ENCODE data around the gene SLIT3. TPM values are rescaled to one million over a fixed set of nuclear protein-coding genes. Genes with fewer than 3 reads are reported as not detected.

The SLIT3 gene
- total RNA-seq, 1 experiment from 2014 or later: 0.92 TPM

DNA sequence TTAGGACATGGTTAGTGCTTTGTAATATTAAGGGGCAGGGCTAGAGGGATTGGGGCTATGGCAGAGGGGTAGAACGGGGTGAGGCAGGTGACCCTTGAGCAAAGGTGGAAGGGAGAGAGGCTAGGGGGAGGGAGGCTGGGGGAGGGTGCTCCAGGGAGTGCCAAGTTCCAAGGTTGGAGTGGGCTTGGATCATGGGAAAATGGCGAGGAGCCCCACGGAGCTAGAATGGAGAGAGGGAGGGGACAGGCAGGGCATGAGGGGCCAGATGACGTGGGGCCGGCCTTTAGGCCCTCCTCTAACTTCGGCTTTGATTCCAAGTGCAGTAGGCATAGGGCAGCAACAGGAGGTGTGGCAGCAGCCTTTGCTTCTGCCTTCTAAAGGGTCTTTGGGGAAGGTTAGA is 550.0 kb downstream of the SLIT3 start:
- DNase-seq: no peak
- H3K9ac ChIP-seq (ENCODE audit: extremely low read depth, insufficient read length, low read length): no peak overlapping the region
- no peak overlapping the region for H2AK5ac ChIP-seq (ENCODE audit: insufficient read length, low read length)
- no peak overlapping the region for H4K8ac ChIP-seq (replicated peaks; ENCODE audit: insufficient read length, low read depth, low read length)
- no peak overlapping the region for H3K23ac ChIP-seq (ENCODE audit: insufficient read length, low read depth, low read length)
- H3K18ac ChIP-seq (ENCODE audit: insufficient read length, low read depth, low read length): no peak overlapping the region
- peaks cover 47% of the 10 kb centered on the region for H3K27me3 Mint-ChIP-seq (ENCODE audit: low read depth)
- H2BK15ac ChIP-seq (ENCODE audit: low read depth, low read length): no peak overlapping the region
- no peak overlapping the region for H2BK120ac ChIP-seq (ENCODE audit: low read depth, low read length, poor library complexity, severe bottlenecking)
- H3K9me3 ChIP-seq (ENCODE audit: control insufficient read depth, low read depth, low read length): no peaks in the 10 kb centered on the region
- H4K20me1 ChIP-seq (ENCODE audit: control insufficient read depth, insufficient read depth, insufficient read length): no peaks in the 10 kb centered on the region
- no peaks in the 10 kb centered on the region for H3K23me2 ChIP-seq (ENCODE audit: insufficient read length, low read depth, low read length, poor library complexity, severe bottlenecking)
- peaks cover 0 to 1% (median 0%) of the 10 kb centered on the region in 3 experiments; a peak in 2 of 7 replicates for H3K36me3 Mint-ChIP-seq (ENCODE audit: insufficient read depth in 1 of 3, low read depth in 3 of 3)
- H4K91ac ChIP-seq (ENCODE audit: insufficient read length, low read depth, low read length): no peak overlapping the region
- no peak overlapping the region for H3K27ac ChIP-seq (ENCODE audit: insufficient read length, low read depth, low read length)
- H4K5ac ChIP-seq (ENCODE audit: insufficient read length, low read depth, low read length): no peak overlapping the region
- TF ChIP-seq, protein P1, sequence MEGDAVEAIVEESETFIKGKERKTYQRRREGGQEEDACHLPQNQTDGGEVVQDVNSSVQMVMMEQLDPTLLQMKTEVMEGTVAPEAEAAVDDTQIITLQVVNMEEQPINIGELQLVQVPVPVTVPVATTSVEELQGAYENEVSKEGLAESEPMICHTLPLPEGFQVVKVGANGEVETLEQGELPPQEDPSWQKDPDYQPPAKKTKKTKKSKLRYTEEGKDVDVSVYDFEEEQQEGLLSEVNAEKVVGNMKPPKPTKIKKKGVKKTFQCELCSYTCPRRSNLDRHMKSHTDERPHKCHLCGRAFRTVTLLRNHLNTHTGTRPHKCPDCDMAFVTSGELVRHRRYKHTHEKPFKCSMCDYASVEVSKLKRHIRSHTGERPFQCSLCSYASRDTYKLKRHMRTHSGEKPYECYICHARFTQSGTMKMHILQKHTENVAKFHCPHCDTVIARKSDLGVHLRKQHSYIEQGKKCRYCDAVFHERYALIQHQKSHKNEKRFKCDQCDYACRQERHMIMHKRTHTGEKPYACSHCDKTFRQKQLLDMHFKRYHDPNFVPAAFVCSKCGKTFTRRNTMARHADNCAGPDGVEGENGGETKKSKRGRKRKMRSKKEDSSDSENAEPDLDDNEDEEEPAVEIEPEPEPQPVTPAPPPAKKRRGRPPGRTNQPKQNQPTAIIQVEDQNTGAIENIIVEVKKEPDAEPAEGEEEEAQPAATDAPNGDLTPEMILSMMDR (conservative IDR thresholded peaks at IDR 0.05): no peak
- no peaks in the 10 kb centered on the region for H3K79me2 ChIP-seq (ENCODE audit: insufficient read depth, low read length)
- no peak overlapping the region for H2BK20ac ChIP-seq (ENCODE audit: low read depth, low read length, poor library complexity, severe bottlenecking)
- no CpG with 5 or more reads among the region's 6 CpGs for WGBS (ENCODE audit: extremely low coverage, insufficient read length, low lambda C conversion rate)
- H3T11ph ChIP-seq (ENCODE audit: low read length): no peak overlapping the region
- H3K4me2 ChIP-seq (ENCODE audit: insufficient read depth, insufficient read length, low read length): no peak overlapping the region
- no peak overlapping the region for H3K4ac ChIP-seq (ENCODE audit: low read depth, low read length)
- no peaks in the 10 kb centered on the region for H3K27me3 ChIP-seq (ENCODE audit: insufficient read depth, low read length)
- H3K27ac Mint-ChIP-seq: no peak overlapping the region
- H3K9me3 Mint-ChIP-seq: no peaks in the 10 kb centered on the region
- no peak overlapping the region for H3K4me3 Mint-ChIP-seq
- peaks cover 3 to 4% of the 10 kb centered on the region in 2 experiments for H3K4me1 Mint-ChIP-seq
- no peaks in the 10 kb centered on the region for H3K4me1 ChIP-seq (ENCODE audit: insufficient read depth, low read length)
- H2BK5ac ChIP-seq (ENCODE audit: insufficient read length, low read length): no peak overlapping the region
- H2AFZ ChIP-seq (ENCODE audit: low read length): no peak overlapping the region
- H3K14ac ChIP-seq (ENCODE audit: insufficient read depth, low read length): no peak overlapping the region
- H2BK12ac ChIP-seq (ENCODE audit: insufficient read length, low read depth, low read length): no peak overlapping the region
- H3K56ac ChIP-seq (ENCODE audit: insufficient read length, low read depth, low read length): no peak overlapping the region
- no peaks in the 10 kb centered on the region for H3K79me1 ChIP-seq (ENCODE audit: insufficient read depth, low read depth, low read length, poor library complexity, severe bottlenecking)
